Panc1 (cell line): ENCODE measurements around the gene PIGU.

ENCODE experiments used
- POLR2AphosphoS5 ChIP-seq: IDR thresholded peaks from 2 replicates; pipeline ENCODE4 v1.6.1; 2012; ENCODE audit warnings: mild to moderate bottlenecking, low read depth, low read length, moderate library complexity
- SIN3A ChIP-seq: IDR thresholded peaks from 2 replicates; pipeline ENCODE4 v1.6.1; 2012; ENCODE audit warnings: low read depth, mild to moderate bottlenecking, low read length, moderate library complexity, borderline replicate concordance; ENCODE audit not compliant: insufficient read depth
- TCF7L2 ChIP-seq: IDR thresholded peaks from 2 replicates; pipeline ENCODE4 v1.6.1; 2011; ENCODE audit warnings: mild to moderate bottlenecking, low read depth, low read length, inconsistent platforms
- TF ChIP-seq, protein P1 (sequence below): fragments of 450-650 bp; IDR thresholded peaks from 2 replicates; pipeline ENCODE4 v1.5.1; 2017; ENCODE audit warnings: mild to moderate bottlenecking
- TF ChIP-seq, protein P2 (sequence below), 2 experiments: IDR thresholded peaks; 2 replicates each; pipeline ENCODE4 v1.6.1; 2011 to 2012; ENCODE audit warnings: low read depth in 2 of 2, control low read depth in 1 of 2, low read length in 1 of 2, mild to moderate bottlenecking in 1 of 2, moderate library complexity in 1 of 2; ENCODE audit not compliant: insufficient read depth in 1 of 2

DNA sequence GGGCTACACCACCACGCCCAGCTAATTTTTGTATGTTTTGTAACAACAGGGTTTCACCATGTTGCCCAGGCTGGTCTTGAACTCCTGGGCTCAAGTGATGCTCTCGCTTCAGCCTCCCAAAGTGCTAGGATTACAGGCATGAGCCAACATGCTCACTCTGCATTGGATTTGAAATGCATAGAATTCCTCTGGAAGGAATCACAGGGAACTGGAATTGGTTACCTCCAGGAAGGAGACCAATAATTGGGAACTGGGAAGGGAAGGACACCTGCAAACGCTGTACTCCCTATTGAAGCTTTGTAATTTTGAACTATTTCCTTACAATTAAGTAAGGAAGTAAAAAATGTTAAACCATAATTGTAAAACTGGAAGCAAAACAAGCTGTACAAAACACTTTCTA, 14.9 kb upstream of the PIGU start:
- TF ChIP-seq POLR2AphosphoS5 (no peak), TCF7L2 (no peak), SIN3A (no peak)
- TF ChIP-seq, protein P1, sequence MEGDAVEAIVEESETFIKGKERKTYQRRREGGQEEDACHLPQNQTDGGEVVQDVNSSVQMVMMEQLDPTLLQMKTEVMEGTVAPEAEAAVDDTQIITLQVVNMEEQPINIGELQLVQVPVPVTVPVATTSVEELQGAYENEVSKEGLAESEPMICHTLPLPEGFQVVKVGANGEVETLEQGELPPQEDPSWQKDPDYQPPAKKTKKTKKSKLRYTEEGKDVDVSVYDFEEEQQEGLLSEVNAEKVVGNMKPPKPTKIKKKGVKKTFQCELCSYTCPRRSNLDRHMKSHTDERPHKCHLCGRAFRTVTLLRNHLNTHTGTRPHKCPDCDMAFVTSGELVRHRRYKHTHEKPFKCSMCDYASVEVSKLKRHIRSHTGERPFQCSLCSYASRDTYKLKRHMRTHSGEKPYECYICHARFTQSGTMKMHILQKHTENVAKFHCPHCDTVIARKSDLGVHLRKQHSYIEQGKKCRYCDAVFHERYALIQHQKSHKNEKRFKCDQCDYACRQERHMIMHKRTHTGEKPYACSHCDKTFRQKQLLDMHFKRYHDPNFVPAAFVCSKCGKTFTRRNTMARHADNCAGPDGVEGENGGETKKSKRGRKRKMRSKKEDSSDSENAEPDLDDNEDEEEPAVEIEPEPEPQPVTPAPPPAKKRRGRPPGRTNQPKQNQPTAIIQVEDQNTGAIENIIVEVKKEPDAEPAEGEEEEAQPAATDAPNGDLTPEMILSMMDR, result no peak
- TF ChIP-seq, protein P2, sequence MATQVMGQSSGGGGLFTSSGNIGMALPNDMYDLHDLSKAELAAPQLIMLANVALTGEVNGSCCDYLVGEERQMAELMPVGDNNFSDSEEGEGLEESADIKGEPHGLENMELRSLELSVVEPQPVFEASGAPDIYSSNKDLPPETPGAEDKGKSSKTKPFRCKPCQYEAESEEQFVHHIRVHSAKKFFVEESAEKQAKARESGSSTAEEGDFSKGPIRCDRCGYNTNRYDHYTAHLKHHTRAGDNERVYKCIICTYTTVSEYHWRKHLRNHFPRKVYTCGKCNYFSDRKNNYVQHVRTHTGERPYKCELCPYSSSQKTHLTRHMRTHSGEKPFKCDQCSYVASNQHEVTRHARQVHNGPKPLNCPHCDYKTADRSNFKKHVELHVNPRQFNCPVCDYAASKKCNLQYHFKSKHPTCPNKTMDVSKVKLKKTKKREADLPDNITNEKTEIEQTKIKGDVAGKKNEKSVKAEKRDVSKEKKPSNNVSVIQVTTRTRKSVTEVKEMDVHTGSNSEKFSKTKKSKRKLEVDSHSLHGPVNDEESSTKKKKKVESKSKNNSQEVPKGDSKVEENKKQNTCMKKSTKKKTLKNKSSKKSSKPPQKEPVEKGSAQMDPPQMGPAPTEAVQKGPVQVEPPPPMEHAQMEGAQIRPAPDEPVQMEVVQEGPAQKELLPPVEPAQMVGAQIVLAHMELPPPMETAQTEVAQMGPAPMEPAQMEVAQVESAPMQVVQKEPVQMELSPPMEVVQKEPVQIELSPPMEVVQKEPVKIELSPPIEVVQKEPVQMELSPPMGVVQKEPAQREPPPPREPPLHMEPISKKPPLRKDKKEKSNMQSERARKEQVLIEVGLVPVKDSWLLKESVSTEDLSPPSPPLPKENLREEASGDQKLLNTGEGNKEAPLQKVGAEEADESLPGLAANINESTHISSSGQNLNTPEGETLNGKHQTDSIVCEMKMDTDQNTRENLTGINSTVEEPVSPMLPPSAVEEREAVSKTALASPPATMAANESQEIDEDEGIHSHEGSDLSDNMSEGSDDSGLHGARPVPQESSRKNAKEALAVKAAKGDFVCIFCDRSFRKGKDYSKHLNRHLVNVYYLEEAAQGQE (IDR thresholded peaks at IDR 0.05; ENCODE audit: insufficient read depth in 1 of 2, low read depth in 2 of 2, low read length in 1 of 2), result no peak
